ENCODE measurements around the gene NOTO.

NOTO gene

GRCh38 chr2:73233932-73234832 lies 31.8 kb downstream of the NOTO start, which contains the start of gene CCT7:
Gene CCT7 (plus strand): TSS chr2:73234308. CDS start chr2:73234379, 71 bp downstream.
- peak; percentile 73 to 91 (median 82) for DNase-seq

GRCh38 chr2:73235315-73236028 lies 33.1 kb downstream of the NOTO start:
- DNase-seq, result peak in 1 of 5 donors; percentile 23

GRCh38 chr2:73237168-73237567 lies 34.8 kb downstream of the NOTO start:
- no peak for DNase-seq

GRCh38 chr2:73238149-73238548 lies 35.8 kb downstream of the NOTO start:
- DNase-seq, result no peak

- DNase-seq, result no peak
These were observed 36.6 kb downstream of the NOTO start for GRCh38 chr2:73238976-73239375.

GRCh38 chr2:73239776-73240175 lies 37.4 kb downstream of the NOTO start:
- DNase-seq, result no peak

GRCh38 chr2:73243884-73244570 lies 41.7 kb downstream of the NOTO start:
- no peak for DNase-seq

GRCh38 chr2:73244580-73244979 lies 42.2 kb downstream of the NOTO start:
- DNase-seq, result peak in 1 of 5 donors; percentile 22

- DNase-seq, result no peak
These were observed 44.5 kb downstream of the NOTO start for GRCh38 chr2:73246850-73247249.

GRCh38 chr2:73249636-73250035 lies 47.3 kb downstream of the NOTO start:
- DNase-seq, result no peak

- DNase-seq, result no peak
These were observed 48.8 kb downstream of the NOTO start for GRCh38 chr2:73250872-73251846.

GRCh38 chr2:73252238-73253027 lies 50.1 kb downstream of the NOTO start:
- no peak for DNase-seq

GRCh38 chr2:73253400-73253799 lies 51.0 kb downstream of the NOTO start:
- DNase-seq, result no peak

- no peak for DNase-seq
These were observed 51.5 kb downstream of the NOTO start for GRCh38 chr2:73253901-73254300.

GRCh38 chr2:73254343-73255006 lies 52.1 kb downstream of the NOTO start:
- no peak for DNase-seq

- no peak for DNase-seq
These were observed 52.8 kb downstream of the NOTO start for GRCh38 chr2:73255007-73255644.

- no peak for DNase-seq
These were observed 53.7 kb downstream of the NOTO start for GRCh38 chr2:73255907-73256617.

- DNase-seq, result no peak
These were observed 54.2 kb downstream of the NOTO start for GRCh38 chr2:73256618-73256922.

- DNase-seq, result no peak
These were observed 54.6 kb downstream of the NOTO start for GRCh38 chr2:73257021-73257420.

Data from T-helper 1 cell (primary cell).